ENCODE measurements around the gene SLC6A2. TPM values are rescaled to one million over a fixed set of nuclear protein-coding genes. Genes with fewer than 3 reads are reported as not detected.

SLC6A2 gene
- total and polyA plus RNA-seq, 2 of the 13 experiments (the other 11 are each of a cell fraction or from before 2014, with no cell fraction given): 0.62 to 0.66 TPM

DNA sequence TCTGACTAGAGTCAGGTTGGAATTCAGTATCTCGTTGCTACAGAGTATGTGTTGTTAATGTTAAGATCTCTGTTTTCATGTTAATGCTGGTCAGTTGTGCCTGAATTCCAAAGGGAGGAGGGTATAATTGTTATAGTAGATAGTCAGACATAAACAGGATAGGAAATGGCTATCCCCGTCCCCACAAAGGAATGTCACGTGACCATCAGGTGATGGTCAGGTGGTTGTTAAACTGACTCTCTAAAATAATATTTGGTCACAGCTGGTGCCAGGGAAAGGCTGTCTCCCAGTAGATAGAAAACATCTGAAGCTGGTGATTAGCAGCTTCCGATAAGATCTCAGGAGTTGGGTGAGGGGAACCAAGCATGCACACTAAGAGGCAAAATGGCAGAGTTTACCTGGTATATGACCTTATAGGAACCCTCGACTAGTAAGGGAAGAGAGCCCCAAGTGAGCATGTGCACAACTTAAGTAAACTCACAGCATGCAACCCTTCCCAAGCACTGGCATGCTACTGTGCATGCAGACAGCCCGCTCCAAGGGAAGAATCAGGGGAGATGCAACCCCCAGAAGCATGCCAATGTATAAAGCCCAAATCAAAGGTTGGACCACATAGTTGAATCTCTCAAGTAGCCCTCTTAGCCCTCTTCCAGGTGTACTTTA is 27.4 kb upstream of the SLC6A2 start:
- ATAC-seq (no peak), DNase-seq (ENCODE audit: low spot score) (no peak), FAIRE-seq (no peak)
- H3K27ac ChIP-seq (ENCODE audit: extremely low read length, insufficient read depth, low read length): no peak overlapping the region
- no peaks in the 10 kb centered on the region for H3K36me3 ChIP-seq (replicated peaks in 1 of 2; ENCODE audit: control insufficient read depth in 1 of 2, insufficient read depth in 2 of 2, low read length in 2 of 2)
- intact Hi-C loops (cut with micrococcal nuclease; ENCODE audit: unreplicated experiment) (no loop called here), in situ Hi-C loops (cut with HindIII; ENCODE audit: extremely low pct_ligation_motif_present, low pct_unique_long_range_greater_than_20kb) (no loop called here)
- H3K4me2 ChIP-seq (ENCODE audit: low read depth, low read length): no peak overlapping the region
- no peaks in the 10 kb centered on the region for H3K27me3 ChIP-seq (ENCODE audit: control insufficient read depth in 1 of 2, insufficient read depth in 2 of 2, low read length in 2 of 2)
- ChIA-PET POLR2A (no interaction called here), CTCF (ENCODE audit: low intra/inter-chr PET ratio, low total read pairs) (no interaction called here)
- BruUV-seq (replicated peaks): no TSS peak
- no peak overlapping the region for H2AFZ ChIP-seq (ENCODE audit: low read length)
- peaks cover 29% of the 10 kb centered on the region for H3K4me1 ChIP-seq (ENCODE audit: insufficient read depth, low read length)
- TF ChIP-seq RAD51 (IDR thresholded peaks at IDR 0.05; ENCODE audit: borderline replicate concordance) (peak; percentile 57; the same call in 1 of the 2 replicates), ZNF589 (CRISPR knock-in tag; conservative IDR thresholded peaks at IDR 0.05) (no peak)
- TF ChIP-seq, protein P1, sequence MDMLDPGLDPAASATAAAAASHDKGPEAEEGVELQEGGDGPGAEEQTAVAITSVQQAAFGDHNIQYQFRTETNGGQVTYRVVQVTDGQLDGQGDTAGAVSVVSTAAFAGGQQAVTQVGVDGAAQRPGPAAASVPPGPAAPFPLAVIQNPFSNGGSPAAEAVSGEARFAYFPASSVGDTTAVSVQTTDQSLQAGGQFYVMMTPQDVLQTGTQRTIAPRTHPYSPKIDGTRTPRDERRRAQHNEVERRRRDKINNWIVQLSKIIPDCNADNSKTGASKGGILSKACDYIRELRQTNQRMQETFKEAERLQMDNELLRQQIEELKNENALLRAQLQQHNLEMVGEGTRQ (IDR thresholded peaks at IDR 0.05; ENCODE audit: low read depth, low read length): peak; percentile 67
- TF ChIP-seq, protein P1 (CRISPR knock-in tag; IDR thresholded peaks at IDR 0.05; ENCODE audit: borderline replicate concordance): no peak
- TF ChIP-seq, protein P2, sequence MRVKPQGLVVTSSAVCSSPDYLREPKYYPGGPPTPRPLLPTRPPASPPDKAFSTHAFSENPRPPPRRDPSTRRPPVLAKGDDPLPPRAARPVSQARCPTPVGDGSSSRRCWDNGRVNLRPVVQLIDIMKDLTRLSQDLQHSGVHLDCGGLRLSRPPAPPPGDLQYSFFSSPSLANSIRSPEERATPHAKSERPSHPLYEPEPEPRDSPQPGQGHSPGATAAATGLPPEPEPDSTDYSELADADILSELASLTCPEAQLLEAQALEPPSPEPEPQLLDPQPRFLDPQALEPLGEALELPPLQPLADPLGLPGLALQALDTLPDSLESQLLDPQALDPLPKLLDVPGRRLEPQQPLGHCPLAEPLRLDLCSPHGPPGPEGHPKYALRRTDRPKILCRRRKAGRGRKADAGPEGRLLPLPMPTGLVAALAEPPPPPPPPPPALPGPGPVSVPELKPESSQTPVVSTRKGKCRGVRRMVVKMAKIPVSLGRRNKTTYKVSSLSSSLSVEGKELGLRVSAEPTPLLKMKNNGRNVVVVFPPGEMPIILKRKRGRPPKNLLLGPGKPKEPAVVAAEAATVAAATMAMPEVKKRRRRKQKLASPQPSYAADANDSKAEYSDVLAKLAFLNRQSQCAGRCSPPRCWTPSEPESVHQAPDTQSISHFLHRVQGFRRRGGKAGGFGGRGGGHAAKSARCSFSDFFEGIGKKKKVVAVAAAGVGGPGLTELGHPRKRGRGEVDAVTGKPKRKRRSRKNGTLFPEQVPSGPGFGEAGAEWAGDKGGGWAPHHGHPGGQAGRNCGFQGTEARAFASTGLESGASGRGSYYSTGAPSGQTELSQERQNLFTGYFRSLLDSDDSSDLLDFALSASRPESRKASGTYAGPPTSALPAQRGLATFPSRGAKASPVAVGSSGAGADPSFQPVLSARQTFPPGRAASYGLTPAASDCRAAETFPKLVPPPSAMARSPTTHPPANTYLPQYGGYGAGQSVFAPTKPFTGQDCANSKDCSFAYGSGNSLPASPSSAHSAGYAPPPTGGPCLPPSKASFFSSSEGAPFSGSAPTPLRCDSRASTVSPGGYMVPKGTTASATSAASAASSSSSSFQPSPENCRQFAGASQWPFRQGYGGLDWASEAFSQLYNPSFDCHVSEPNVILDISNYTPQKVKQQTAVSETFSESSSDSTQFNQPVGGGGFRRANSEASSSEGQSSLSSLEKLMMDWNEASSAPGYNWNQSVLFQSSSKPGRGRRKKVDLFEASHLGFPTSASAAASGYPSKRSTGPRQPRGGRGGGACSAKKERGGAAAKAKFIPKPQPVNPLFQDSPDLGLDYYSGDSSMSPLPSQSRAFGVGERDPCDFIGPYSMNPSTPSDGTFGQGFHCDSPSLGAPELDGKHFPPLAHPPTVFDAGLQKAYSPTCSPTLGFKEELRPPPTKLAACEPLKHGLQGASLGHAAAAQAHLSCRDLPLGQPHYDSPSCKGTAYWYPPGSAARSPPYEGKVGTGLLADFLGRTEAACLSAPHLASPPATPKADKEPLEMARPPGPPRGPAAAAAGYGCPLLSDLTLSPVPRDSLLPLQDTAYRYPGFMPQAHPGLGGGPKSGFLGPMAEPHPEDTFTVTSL (CRISPR knock-in tag; IDR thresholded peaks at IDR 0.05; ENCODE audit: borderline replicate concordance): no peak
- TF ChIP-seq, protein P3, sequence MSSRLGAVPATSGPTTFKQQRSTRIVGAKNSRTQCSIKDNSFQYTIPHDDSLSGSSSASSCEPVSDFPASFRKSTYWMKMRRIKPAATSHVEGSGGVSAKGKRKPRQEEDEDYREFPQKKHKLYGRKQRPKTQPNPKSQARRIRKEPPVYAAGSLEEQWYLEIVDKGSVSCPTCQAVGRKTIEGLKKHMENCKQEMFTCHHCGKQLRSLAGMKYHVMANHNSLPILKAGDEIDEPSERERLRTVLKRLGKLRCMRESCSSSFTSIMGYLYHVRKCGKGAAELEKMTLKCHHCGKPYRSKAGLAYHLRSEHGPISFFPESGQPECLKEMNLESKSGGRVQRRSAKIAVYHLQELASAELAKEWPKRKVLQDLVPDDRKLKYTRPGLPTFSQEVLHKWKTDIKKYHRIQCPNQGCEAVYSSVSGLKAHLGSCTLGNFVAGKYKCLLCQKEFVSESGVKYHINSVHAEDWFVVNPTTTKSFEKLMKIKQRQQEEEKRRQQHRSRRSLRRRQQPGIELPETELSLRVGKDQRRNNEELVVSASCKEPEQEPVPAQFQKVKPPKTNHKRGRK (CRISPR knock-in tag; IDR thresholded peaks at IDR 0.05): no peak
- no peaks in the 10 kb centered on the region for H3K79me2 ChIP-seq (ENCODE audit: insufficient read depth, low read length)
- no peak overlapping the region for H3K4me3 ChIP-seq (replicated peaks in 1 of 3; ENCODE audit: insufficient read depth in 1 of 3, low read depth in 2 of 3, low read length in 3 of 3)
- H3K9ac ChIP-seq (ENCODE audit: insufficient read depth, low read depth, low read length): no peak overlapping the region
- 80% methylated on average over 6 of the region's 6 CpGs for WGBS (ENCODE audit: low lambda C conversion rate)
- peaks cover 14% of the 10 kb centered on the region; the same call in 1 of the 2 replicates for H3K9me3 ChIP-seq (ENCODE audit: low read length)
- no peaks in the 10 kb centered on the region for H4K20me1 ChIP-seq (ENCODE audit: insufficient read depth, low read length)
